HUES6 (cell line): ENCODE data around the gene CAPZB.

ENCODE experiments used
- H3K27ac ChIP-seq: 2 replicates; pipeline ENCODE4 v1.7.0; 2013; ENCODE audit warnings: low read depth, mild to moderate bottlenecking, low read length, inconsistent platforms
- H3K27me3 ChIP-seq: 2 replicates; pipeline ENCODE4 v1.6.1; 2013; ENCODE audit warnings: low read length; ENCODE audit not compliant: control insufficient read depth, insufficient read depth
- H3K36me3 ChIP-seq: 2 replicates; pipeline ENCODE4 v1.6.1; 2013; ENCODE audit warnings: low read length; ENCODE audit not compliant: control insufficient read depth, insufficient read depth
- H3K4me1 ChIP-seq: 2 replicates; pipeline ENCODE4 v1.6.1; 2013; ENCODE audit warnings: low read length; ENCODE audit not compliant: control insufficient read depth, insufficient read depth
- H3K4me3 ChIP-seq: 2 replicates; pipeline ENCODE4 v1.5.1; 2013; ENCODE audit warnings: low read depth, low read length
- H3K9ac ChIP-seq: one replicate; pipeline ENCODE4 v1.6.1; 2013; ENCODE audit warnings: mild to moderate bottlenecking, low read length
- H3K9me3 ChIP-seq: 2 replicates; pipeline ENCODE4 v1.6.1; 2013; ENCODE audit warnings: low read depth, low read length; ENCODE audit not compliant: control insufficient read depth, insufficient read depth

The CAPZB gene

DNA sequence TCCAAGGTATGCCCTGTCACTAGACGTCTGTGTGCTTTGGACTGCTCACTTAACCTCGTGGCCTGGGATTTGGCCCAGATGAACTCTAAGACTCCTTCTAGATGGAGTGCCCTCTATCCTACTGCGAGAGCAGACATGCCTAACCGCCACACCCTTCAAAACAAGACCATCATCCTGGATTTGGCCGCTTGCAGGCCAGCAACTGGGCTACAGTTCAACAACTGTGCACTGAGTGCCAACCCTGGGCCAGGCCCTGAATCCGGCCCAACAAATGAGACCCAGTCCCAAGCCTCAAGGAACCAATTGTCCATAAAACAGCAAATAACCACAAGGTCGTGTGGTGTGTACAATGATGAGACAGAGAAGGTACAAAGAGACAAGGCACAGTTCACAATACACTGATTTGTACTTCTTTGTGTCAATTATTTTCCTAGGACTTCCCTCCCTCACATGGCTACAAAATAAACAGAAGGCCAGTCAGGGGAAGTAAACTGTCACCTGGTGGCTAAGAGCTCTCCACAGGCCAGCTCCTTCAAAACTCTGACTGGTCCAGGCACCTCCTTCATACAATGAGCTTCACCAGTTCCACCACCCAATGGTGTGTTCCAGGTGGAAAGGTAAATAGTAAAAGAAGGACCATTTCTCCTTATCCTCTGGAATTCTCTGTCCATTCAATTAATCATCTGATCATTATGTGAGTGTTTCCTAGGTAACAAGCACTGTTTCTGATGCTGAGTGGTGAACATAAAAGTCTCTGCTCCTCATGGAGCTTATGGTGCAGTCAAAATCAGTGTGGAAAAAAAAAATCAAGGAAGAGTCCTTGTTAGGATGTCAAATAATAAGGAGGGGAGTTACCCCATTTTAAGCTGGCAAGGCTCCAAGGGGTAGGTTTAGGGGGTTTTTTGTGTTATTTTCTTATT lies 60.4 kb downstream of the CAPZB start:
- H3K36me3 ChIP-seq: peaks cover 5% of the 10 kb centered on the region; the same call in 1 of the 2 replicates
- no peak overlapping the region for H3K27ac ChIP-seq
- no peaks in the 10 kb centered on the region for H3K9me3 ChIP-seq
- H3K9ac ChIP-seq: no peak overlapping the region
- no peaks in the 10 kb centered on the region for H3K27me3 ChIP-seq
- H3K4me3 ChIP-seq: no peak overlapping the region
- H3K4me1 ChIP-seq: no peaks in the 10 kb centered on the region; the same call in 1 of the 2 replicates

DNA sequence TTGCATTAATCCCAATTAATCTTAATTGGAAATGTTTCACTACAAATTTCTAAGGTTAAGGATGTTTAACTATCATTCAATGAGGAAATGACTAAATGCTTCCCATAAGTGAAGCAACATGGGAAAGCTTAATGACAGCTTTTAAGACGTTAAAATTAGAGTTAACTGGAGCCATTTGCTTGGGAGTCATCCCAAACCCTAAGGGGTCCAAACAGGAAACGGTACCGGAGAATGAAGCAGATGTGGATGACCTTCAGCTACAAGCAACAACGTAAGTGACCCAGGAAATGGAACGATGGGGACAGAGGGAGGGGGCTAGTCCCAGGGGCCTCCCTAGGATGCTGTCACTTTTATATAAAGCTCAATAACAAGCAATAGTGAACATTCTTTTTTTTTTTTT lies 62.2 kb downstream of the CAPZB start:
- no peaks in the 10 kb centered on the region; the same call in 1 of the 2 replicates for H3K4me1 ChIP-seq
- no peak overlapping the region for H3K9ac ChIP-seq
- H3K9me3 ChIP-seq: no peaks in the 10 kb centered on the region
- H3K36me3 ChIP-seq: peaks cover 22% of the 10 kb centered on the region
- no peak overlapping the region for H3K4me3 ChIP-seq
- H3K27ac ChIP-seq: no peak overlapping the region
- no peaks in the 10 kb centered on the region for H3K27me3 ChIP-seq

DNA sequence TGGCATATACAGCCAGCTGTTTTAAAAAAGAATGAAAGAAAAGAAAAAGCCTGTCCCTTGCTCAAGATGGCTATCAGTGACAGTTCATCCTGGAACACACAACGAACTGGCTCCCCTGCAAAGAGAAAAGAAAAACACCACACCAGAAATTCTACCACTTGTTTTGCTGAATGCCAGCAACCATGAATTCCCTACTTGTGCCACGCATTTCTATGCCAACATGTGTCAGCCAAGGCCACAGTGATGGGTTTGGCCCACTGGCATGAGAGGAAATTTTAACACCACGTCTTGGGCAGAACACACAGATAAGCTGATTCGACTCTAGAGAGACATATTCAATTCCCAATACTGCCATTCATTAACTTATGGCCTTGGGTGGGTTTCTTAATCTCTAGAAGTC lies 64.0 kb downstream of the CAPZB start:
- no peaks in the 10 kb centered on the region for H3K9me3 ChIP-seq
- H3K4me1 ChIP-seq: no peaks in the 10 kb centered on the region
- H3K27ac ChIP-seq: no peak overlapping the region
- H3K27me3 ChIP-seq: no peaks in the 10 kb centered on the region
- no peak overlapping the region for H3K4me3 ChIP-seq
- peaks cover 31% of the 10 kb centered on the region for H3K36me3 ChIP-seq
- no peak overlapping the region for H3K9ac ChIP-seq

DNA sequence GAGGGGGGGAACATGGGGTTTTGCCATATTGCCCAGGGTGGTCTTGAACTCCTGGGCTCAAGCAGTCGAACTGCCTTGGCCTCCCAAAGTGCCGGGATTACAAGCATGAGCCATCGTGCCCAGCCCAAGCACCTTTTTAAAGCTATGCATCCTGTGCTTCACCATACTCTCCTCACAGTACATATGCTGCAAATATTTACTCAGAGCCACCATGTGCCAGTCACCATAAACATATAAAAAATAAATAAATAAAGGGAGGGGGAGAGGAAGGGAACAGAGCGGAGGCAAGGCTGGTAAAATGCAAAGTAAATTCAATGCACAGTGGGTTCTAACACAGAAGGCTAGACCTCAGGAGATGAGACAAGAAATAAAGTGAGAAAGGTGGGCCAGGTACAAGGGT lies 64.7 kb downstream of the CAPZB start:
- no peak overlapping the region for H3K9ac ChIP-seq
- no peaks in the 10 kb centered on the region for H3K27me3 ChIP-seq
- H3K4me3 ChIP-seq: no peak overlapping the region
- peaks cover 34% of the 10 kb centered on the region for H3K36me3 ChIP-seq
- H3K27ac ChIP-seq: no peak overlapping the region
- no peaks in the 10 kb centered on the region for H3K9me3 ChIP-seq
- H3K4me1 ChIP-seq: no peaks in the 10 kb centered on the region

DNA sequence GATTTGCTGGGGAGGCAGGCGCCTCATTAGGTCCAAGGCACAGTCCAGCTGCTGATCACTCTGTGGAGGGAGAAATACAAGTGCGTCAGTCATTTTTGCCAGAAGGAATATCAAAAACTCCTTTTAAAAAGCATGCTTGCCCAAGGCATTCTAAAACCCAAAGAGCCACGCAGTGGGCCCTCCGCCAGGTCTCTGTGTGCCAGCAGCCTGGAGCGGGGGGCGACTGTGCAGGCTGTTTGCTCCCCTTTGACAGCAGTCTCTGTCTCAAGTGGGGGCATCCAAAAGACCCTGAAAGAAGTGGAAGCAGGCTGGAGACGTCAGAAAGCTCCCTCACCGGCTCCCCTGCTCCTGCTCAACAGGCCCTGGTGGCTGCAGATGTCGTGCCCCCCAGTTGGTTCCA lies 65.6 kb downstream of the CAPZB start:
- Histone ChIP-seq H3K27ac (no peak overlapping the region), H3K9me3 (no peaks in the 10 kb centered on the region), H3K9ac (no peak overlapping the region), H3K4me1 (0 out of 2 replicates have a peak, but pooled peaks cover under 1% of the 10 kb centered on the region), H3K27me3 (no peaks in the 10 kb centered on the region), H3K36me3 (peaks cover 34% of the 10 kb centered on the region), H3K4me3 (no peak overlapping the region)

DNA sequence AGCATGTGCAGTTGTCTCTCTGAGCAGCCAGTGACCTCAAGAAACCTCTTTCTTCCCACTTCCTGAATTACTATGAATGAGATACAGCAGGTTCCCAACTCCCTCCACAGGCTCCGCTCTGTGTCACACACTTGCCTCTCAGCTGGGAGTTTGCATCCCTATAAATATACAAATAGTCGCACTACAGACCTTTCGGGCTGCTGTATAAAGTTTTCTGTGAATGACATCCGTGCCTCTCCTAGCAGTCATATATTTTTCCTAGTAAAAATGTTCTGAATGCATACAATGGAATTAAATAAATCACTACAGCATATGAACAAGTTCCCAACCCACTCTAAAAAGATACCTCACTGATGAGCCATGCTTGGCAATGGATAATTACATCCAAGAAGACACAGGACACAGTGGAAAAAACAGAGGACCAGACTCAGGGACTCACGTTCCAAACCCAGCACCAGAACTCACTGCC lies 66.8 kb downstream of the CAPZB start:
- H3K27ac ChIP-seq: no peak overlapping the region
- H3K4me3 ChIP-seq: no peak overlapping the region
- H3K27me3 ChIP-seq: no peaks in the 10 kb centered on the region
- 0 out of 2 replicates have a peak, but pooled peaks cover 3% of the 10 kb centered on the region for H3K4me1 ChIP-seq
- H3K9me3 ChIP-seq: no peaks in the 10 kb centered on the region
- peaks cover 42% of the 10 kb centered on the region for H3K36me3 ChIP-seq
- H3K9ac ChIP-seq: no peak overlapping the region

DNA sequence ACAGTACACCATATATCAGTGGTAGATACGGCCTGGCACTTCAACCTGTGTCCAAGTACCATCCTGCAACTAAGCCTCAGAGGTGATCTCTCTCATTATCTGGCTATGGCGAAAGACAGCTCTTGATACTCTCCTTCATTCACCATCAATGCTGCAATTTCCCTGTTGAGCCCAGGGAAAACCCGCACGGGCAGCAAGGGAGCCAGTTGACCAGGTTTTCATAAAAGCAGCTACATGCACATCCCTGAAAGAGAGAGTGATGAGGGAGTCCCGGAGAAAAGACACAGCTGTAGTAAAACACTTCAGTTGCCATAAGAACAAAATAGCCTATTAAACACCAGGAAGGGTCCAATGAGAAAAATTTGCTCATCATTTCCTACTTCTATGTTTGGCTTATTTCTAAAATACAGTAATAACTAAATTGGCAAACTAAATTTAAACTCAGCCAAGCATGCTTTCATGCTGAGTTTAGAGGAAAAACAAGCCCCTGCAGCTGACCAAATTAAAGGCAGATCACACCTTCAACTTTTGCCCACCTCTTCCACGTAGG lies 68.3 kb downstream of the CAPZB start:
- Histone ChIP-seq H3K4me1 (0 out of 2 replicates have a peak, but pooled peaks cover 3% of the 10 kb centered on the region), H3K9me3 (no peaks in the 10 kb centered on the region), H3K27ac (no peak overlapping the region), H3K27me3 (no peaks in the 10 kb centered on the region), H3K9ac (no peak overlapping the region), H3K4me3 (no peak overlapping the region), H3K36me3 (peaks cover 45% of the 10 kb centered on the region)

DNA sequence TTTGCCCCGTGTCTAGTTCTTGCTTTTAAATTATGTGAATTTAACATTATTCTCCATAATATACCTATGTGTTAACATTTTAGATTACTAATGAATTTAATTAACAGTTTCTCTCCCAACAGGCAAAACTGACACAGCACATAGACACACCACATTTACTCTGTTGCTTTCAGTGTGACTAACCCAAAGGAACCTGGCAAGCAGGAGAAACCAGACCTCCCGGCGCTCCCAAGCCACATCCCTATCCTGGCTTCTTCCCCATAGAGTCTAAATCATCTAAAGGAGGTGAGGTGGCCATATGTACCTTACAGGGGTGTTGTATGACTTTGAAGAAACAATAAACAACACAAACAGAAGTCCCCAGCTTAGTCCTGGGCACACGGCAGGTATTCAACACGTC lies 69.2 kb downstream of the CAPZB start:
- Histone ChIP-seq H3K9me3 (no peaks in the 10 kb centered on the region), H3K36me3 (peaks cover 47% of the 10 kb centered on the region), H3K4me1 (0 out of 2 replicates have a peak, but pooled peaks cover 3% of the 10 kb centered on the region), H3K27ac (no peak overlapping the region), H3K4me3 (no peak overlapping the region), H3K9ac (no peak overlapping the region), H3K27me3 (no peaks in the 10 kb centered on the region)

DNA sequence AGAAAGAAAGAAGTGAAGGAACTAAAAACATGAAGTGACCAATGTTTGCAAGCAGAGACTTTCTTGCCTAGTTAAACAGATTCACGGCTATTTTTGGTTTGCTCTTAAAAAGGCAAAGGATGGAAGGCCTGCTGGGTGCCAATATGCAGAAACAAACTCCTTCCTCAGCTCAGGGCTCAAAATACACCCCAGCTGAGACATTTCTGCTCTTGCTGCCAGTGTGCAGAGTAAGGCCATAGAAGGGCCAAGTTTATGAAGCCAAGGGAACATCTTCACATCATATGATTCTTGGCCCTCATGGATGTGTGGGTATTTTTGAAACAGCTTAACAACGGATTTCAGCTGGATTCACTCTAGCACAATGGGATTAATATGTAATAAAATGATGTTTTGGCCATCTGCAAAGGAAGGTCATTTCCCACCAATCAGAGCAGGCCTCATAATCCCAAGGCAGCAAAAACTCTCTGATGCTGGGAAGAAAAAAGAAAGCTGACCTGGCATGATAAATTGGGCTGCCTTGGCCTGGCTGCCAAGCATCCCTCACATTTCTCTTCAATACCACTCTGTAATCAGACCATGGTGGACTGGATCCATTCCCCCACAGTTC lies 70.7 kb downstream of the CAPZB start:
- Histone ChIP-seq H3K4me1 (0 out of 2 replicates have a peak, but pooled peaks cover 3% of the 10 kb centered on the region), H3K4me3 (no peak overlapping the region), H3K27ac (no peak overlapping the region), H3K36me3 (peaks cover 44% of the 10 kb centered on the region), H3K9ac (no peak overlapping the region), H3K27me3 (no peaks in the 10 kb centered on the region), H3K9me3 (no peaks in the 10 kb centered on the region)

DNA sequence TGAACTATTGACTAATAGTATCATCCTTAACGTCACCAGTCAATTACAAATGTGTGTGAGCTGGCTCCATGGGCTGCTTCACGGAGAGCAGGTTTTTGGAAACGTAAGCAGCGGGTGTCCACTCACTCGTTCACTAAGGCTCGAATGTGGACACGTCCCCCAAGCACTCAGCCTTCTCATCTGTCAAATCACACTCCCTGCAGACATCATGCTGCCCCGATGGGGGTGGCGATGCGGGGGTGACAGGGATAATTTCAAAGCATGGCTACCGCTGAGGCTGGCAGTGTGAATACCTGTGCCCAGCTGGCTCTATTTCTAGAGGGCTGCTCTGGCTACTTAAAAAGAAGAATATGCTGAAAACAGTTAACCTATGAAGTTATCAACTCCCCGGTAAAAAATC lies 71.3 kb downstream of the CAPZB start:
- H3K27me3 ChIP-seq: no peaks in the 10 kb centered on the region
- H3K9me3 ChIP-seq: no peaks in the 10 kb centered on the region
- 0 out of 2 replicates have a peak, but pooled peaks cover 3% of the 10 kb centered on the region for H3K4me1 ChIP-seq
- H3K4me3 ChIP-seq: no peak overlapping the region
- peaks cover 38% of the 10 kb centered on the region for H3K36me3 ChIP-seq
- no peak overlapping the region for H3K9ac ChIP-seq
- H3K27ac ChIP-seq: no peak overlapping the region

DNA sequence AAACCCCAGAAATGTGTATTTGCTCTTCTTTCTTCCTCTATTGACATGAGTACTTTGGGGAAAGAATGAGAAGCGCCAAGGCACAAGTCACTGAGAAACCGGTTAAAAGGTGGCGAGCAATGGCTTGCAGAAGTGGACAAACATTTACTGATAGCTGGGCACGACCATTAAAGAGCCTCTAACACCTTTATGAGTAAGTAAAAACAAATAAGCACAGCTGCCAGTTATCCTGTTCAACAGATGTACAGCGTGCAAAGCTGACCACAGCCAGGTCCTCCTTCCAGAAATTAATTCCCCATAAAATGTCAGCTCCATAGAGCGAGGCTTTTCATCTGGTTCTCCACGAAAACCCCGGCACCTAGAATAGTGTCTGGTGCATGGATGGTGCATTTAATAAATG lies 72.7 kb downstream of the CAPZB start:
- Histone ChIP-seq H3K9me3 (no peaks in the 10 kb centered on the region), H3K4me1 (peaks cover 8% of the 10 kb centered on the region; the same call in 1 of the 2 replicates), H3K9ac (no peak overlapping the region), H3K36me3 (peaks cover 28% of the 10 kb centered on the region), H3K27ac (no peak overlapping the region), H3K27me3 (no peaks in the 10 kb centered on the region), H3K4me3 (no peak overlapping the region)
